UCSD-AML1 (cell line): ENCODE measurements around the gene VEZF1.

Experiments
- DNase-seq: peaks from one replicate; lab custom pipeline; 2025; ENCODE audit not compliant: unreplicated experiment; lab: John Stamatoyannopoulos, UW

The VEZF1 gene

GRCh38 chr17:57930239-57930638, 57.8 kb downstream of the VEZF1 start:
- no peak for DNase-seq

GRCh38 chr17:57929386-57929785, 58.7 kb downstream of the VEZF1 start:
- no peak for DNase-seq

GRCh38 chr17:57928928-57929327, 59.1 kb downstream of the VEZF1 start:
- no peak for DNase-seq

- DNase-seq: no peak
Measured at GRCh38 chr17:57927048-57927723, 60.9 kb downstream of the VEZF1 start.

GRCh38 chr17:57926723-57927047, 61.4 kb downstream of the VEZF1 start:
- no peak for DNase-seq

- DNase-seq: no peak
Measured at GRCh38 chr17:57925361-57925990, 62.6 kb downstream of the VEZF1 start.

- no peak for DNase-seq
Measured at GRCh38 chr17:57924677-57925076, 63.4 kb downstream of the VEZF1 start.
